ENCODE results near the gene MORN5. TPM values are rescaled to one million over a fixed set of nuclear protein-coding genes. Genes with fewer than 3 reads are reported as not detected.
A peak's percentile ranks its signal among the peaks of the same experiment; 100 is the strongest.

The MORN5 gene
- 0.64 TPM for total RNA-seq (ENCODE audit: unreplicated experiment)
- long read RNA-seq, partial matches to known transcripts = 0 of 1 reads
- long read RNA-seq, other reads (novel, unspliced or antisense) = 0 of 1 reads

GRCh38 chr9:122159026-122159924 lies at the start of gene MORN5, which contains the start of gene NDUFA8:
MORN5 (plus strand) TSS chr9:122159908; CDS start chr9:122159973, 65 bp downstream.
NDUFA8 (minus strand) TSS chr9:122159779; CDS start chr9:122159677, 102 bp downstream.
- Mint-ChIP-seq H3K4me1 (ENCODE audit: unreplicated experiment) (peaks cover 12% of the 10 kb centered on the region), H3K36me3 (ENCODE audit: low read depth, unreplicated experiment) (no peaks in the 10 kb centered on the region), H3K9me3 (ENCODE audit: unreplicated experiment) (no peaks in the 10 kb centered on the region), H3K4me3 (ENCODE audit: unreplicated experiment) (peak within 1 kb of the TSS; percentile 99), H3K27me3 (ENCODE audit: unreplicated experiment) (peaks cover 15% of the 10 kb centered on the region), H3K27ac (ENCODE audit: unreplicated experiment) (peak within 1 kb of the TSS; percentile 84)
- DNase-seq (ENCODE audit: low spot score) = peak; percentile 99
- TF ChIP-seq CTCF (IDR thresholded peaks at IDR 0.05; ENCODE audit: unreplicated experiment) = no peak

GRCh38 chr9:122110100-122110833 lies 49.4 kb upstream of the MORN5 start:
- H3K4me1 Mint-ChIP-seq (ENCODE audit: unreplicated experiment) = peaks cover 15% of the 10 kb centered on the region
- H3K27me3 Mint-ChIP-seq (ENCODE audit: unreplicated experiment) = peaks cover 9% of the 10 kb centered on the region
- no peak for DNase-seq (ENCODE audit: low spot score)
- no peaks in the 10 kb centered on the region for H3K36me3 Mint-ChIP-seq (ENCODE audit: low read depth, unreplicated experiment)
- H3K9me3 Mint-ChIP-seq (ENCODE audit: unreplicated experiment) = no peaks in the 10 kb centered on the region
- no peak overlapping the region for H3K4me3 Mint-ChIP-seq (ENCODE audit: unreplicated experiment)
- no peak overlapping the region for H3K27ac Mint-ChIP-seq (ENCODE audit: unreplicated experiment)
- TF ChIP-seq CTCF (IDR thresholded peaks at IDR 0.05; ENCODE audit: unreplicated experiment) = no peak

GRCh38 chr9:122111413-122112085 lies 48.2 kb upstream of the MORN5 start:
- Mint-ChIP-seq H3K4me1 (ENCODE audit: unreplicated experiment) (peaks cover 26% of the 10 kb centered on the region), H3K9me3 (ENCODE audit: unreplicated experiment) (no peaks in the 10 kb centered on the region), H3K27ac (ENCODE audit: unreplicated experiment) (no peak overlapping the region), H3K4me3 (ENCODE audit: unreplicated experiment) (no peak overlapping the region), H3K27me3 (ENCODE audit: unreplicated experiment) (peaks cover 14% of the 10 kb centered on the region), H3K36me3 (ENCODE audit: low read depth, unreplicated experiment) (no peaks in the 10 kb centered on the region)
- TF ChIP-seq CTCF (IDR thresholded peaks at IDR 0.05; ENCODE audit: unreplicated experiment) = no peak
- DNase-seq (ENCODE audit: low spot score) = no peak

GRCh38 chr9:122112238-122112637 lies 47.5 kb upstream of the MORN5 start:
- H3K4me1 Mint-ChIP-seq (ENCODE audit: unreplicated experiment) = peaks cover 28% of the 10 kb centered on the region
- H3K36me3 Mint-ChIP-seq (ENCODE audit: low read depth, unreplicated experiment) = no peaks in the 10 kb centered on the region
- no peak overlapping the region for H3K4me3 Mint-ChIP-seq (ENCODE audit: unreplicated experiment)
- H3K27ac Mint-ChIP-seq (ENCODE audit: unreplicated experiment) = no peak overlapping the region
- TF ChIP-seq CTCF (IDR thresholded peaks at IDR 0.05; ENCODE audit: unreplicated experiment) = no peak
- no peaks in the 10 kb centered on the region for H3K9me3 Mint-ChIP-seq (ENCODE audit: unreplicated experiment)
- peaks cover 13% of the 10 kb centered on the region for H3K27me3 Mint-ChIP-seq (ENCODE audit: unreplicated experiment)
- no peak for DNase-seq (ENCODE audit: low spot score)

All from endothelial cell (in vitro differentiated cells).